Caco-2 (cell line): ENCODE data around the gene ZNF410. TPM values are rescaled to one million over a fixed set of nuclear protein-coding genes. Genes with fewer than 3 reads are reported as not detected.

Source experiments
- BruUV-seq: library from RNA; stranded (reverse); fragments of 400-500 nt; replicated peaks from 2 replicates; lab custom pipeline; 2021; lab: Mats Ljungman, UMichigan
- CTCF ChIA-PET: fragments of 300-600 bp; sonication (Branson Sonifier 250); formaldehyde crosslinking; loops from one replicate; lab custom pipeline; 2022; ENCODE audit warnings: antibody characterized with exemption; lab: Charles Lee
- POLR2A ChIA-PET: fragments of 300-600 bp; sonication (Branson Sonifier 250); formaldehyde crosslinking; loops from one replicate; lab custom pipeline; 2022; ENCODE audit warnings: antibody characterized with exemption; lab: Charles Lee
- DNase-seq, 2 experiments: peaks; one replicate each; pipeline versions ENCODE4 v3.0.0 to v3.0.0-alpha.2; 2020 to 2022
- H3K27me3 ChIP-seq: replicated peaks from 2 replicates; pipeline ENCODE4 v1.6.0; 2011; ENCODE audit warnings: low read length; ENCODE audit not compliant: control insufficient read depth, insufficient read depth
- H3K36me3 ChIP-seq: 2 replicates; pipeline ENCODE4 v1.5.1; 2011; ENCODE audit warnings: low read length; ENCODE audit not compliant: control insufficient read depth, insufficient read depth
- H3K4me1 ChIP-seq: fragments of 250-450 bp; sonication (Bioruptor Pico); 2 replicates; pipeline ENCODE4 v1.5.1; 2020; ENCODE audit warnings: mild to moderate bottlenecking
- H3K4me3 ChIP-seq: 2 replicates; pipeline ENCODE4 v1.5.1; 2011; ENCODE audit warnings: low read depth, mild to moderate bottlenecking, control low read depth, low read length
- H3K9me3 ChIP-seq: fragments of 250-450 bp; sonication (Bioruptor Pico); 2 replicates; pipeline ENCODE4 v1.5.1; 2020; ENCODE audit warnings: mild to moderate bottlenecking, moderate library complexity
- H3K27ac Mint-ChIP-seq: one replicate; pipeline ENCODE4 v1.8.0; 2022; ENCODE audit warnings: mixed read lengths; ENCODE audit not compliant: unreplicated experiment
- H3K27me3 Mint-ChIP-seq: one replicate; pipeline ENCODE4 v1.8.0; 2022; ENCODE audit warnings: mixed read lengths; ENCODE audit not compliant: insufficient read depth, unreplicated experiment
- H3K36me3 Mint-ChIP-seq: one replicate; pipeline ENCODE4 v1.8.0; 2022; ENCODE audit warnings: mild to moderate bottlenecking, mixed read lengths; ENCODE audit not compliant: insufficient read depth, unreplicated experiment
- H3K4me1 Mint-ChIP-seq: one replicate; pipeline ENCODE4 v1.8.0; 2022; ENCODE audit warnings: low read depth, mixed read lengths; ENCODE audit not compliant: unreplicated experiment
- H3K4me3 Mint-ChIP-seq: one replicate; pipeline ENCODE4 v1.8.0; 2022; ENCODE audit warnings: mild to moderate bottlenecking, moderate library complexity, mixed read lengths; ENCODE audit not compliant: unreplicated experiment
- H3K9me3 Mint-ChIP-seq: one replicate; pipeline ENCODE4 v1.8.0; 2022; ENCODE audit warnings: mixed read lengths; ENCODE audit not compliant: unreplicated experiment
- CTCF ChIP-seq, 2 experiments: fragments of 200-600 bp in 1 of 2; IDR thresholded peaks; 1 replicate in 1 of 2; 2 replicates in 1 of 2; pipeline versions ENCODE4 v1.5.1 to v1.8.0; 2011 to 2022; ENCODE audit warnings: antibody characterized with exemption in 1 of 2, control low read depth in 1 of 2, inconsistent platforms in 1 of 2, low read depth in 1 of 2, low read length in 1 of 2, mild to moderate bottlenecking in 1 of 2, moderate library complexity in 1 of 2; ENCODE audit not compliant: insufficient read depth in 1 of 2, severe bottlenecking in 1 of 2, unreplicated experiment in 1 of 2
- intact Hi-C: fragments of 100-400 bp; cut with micrococcal nuclease; formaldehyde crosslinking; loops from one replicate; pipeline ENCODE4 v1.10.0; 2022; ENCODE audit not compliant: unreplicated experiment
- total RNA-seq: library from RNA; stranded (reverse); gene quantifications from 2 replicates; pipeline ENCODE4 v1.2.3, GENCODE V29; 2022

The ZNF410 gene
- total RNA-seq, 1 experiment from 2014 or later: 36.8 TPM

GRCh38 chr14:73851000-73851399 lies 35.7 kb upstream of the ZNF410 start:
- Histone ChIP-seq H3K36me3 (no peaks in the 10 kb centered on the region), H3K4me1 (peaks cover 18% of the 10 kb centered on the region), H3K4me3 (peak overlapping the region; percentile 56), H3K27me3 (no peaks in the 10 kb centered on the region), H3K9me3 (no peaks in the 10 kb centered on the region)
- ChIA-PET CTCF (interaction anchor here (0.9 to 2.5 kb wide), 8 partner anchors 10 to 122 kb away, joined by 3 to 12 read pairs (median 4); no protein-coding TSS in a partner anchor), POLR2A (interaction anchor here (0.6 to 2.5 kb wide), 12 partner anchors 12 to 106 kb away, joined by 3 to 26 read pairs (median 10); partner anchors contain the start of genes COQ6, FAM161B and ZNF410)
- H3K27me3 Mint-ChIP-seq: no peaks in the 10 kb centered on the region
- H3K4me1 Mint-ChIP-seq: no peaks in the 10 kb centered on the region
- no peak for TF ChIP-seq CTCF (IDR thresholded peaks at IDR 0.05; ENCODE audit: insufficient read depth in 1 of 2, low read depth in 1 of 2, low read length in 1 of 2, severe bottlenecking in 1 of 2, unreplicated experiment in 1 of 2)
- H3K36me3 Mint-ChIP-seq: peaks cover 30% of the 10 kb centered on the region
- no peaks in the 10 kb centered on the region for H3K9me3 Mint-ChIP-seq
- H3K4me3 Mint-ChIP-seq: peak overlapping the region; percentile 94
- intact Hi-C loops: loop anchor here (1.0 to 2.0 kb wide), 2 partner anchors 13 to 54 kb away; no protein-coding TSS in a partner anchor
- H3K27ac Mint-ChIP-seq: peak overlapping the region; percentile 99
- DNase-seq: peak in 1 of 2 experiments; percentile 28
- BruUV-seq: TSS peak; percentile 92

- ChIA-PET POLR2A (interaction anchor here (0.7 to 2.5 kb wide), 12 partner anchors 10 to 221 kb away, joined by 3 to 26 read pairs (median 8); partner anchors contain the start of genes COQ6, FAM161B and ZNF410), CTCF (interaction anchor here (0.7 to 2.5 kb wide), 9 partner anchors 9 to 123 kb away, joined by 3 to 12 read pairs (median 4); no protein-coding TSS in a partner anchor)
- peaks cover 30% of the 10 kb centered on the region for H3K36me3 Mint-ChIP-seq
- peak within 1 kb of the TSS; percentile 99 for H3K27ac Mint-ChIP-seq
- Histone ChIP-seq H3K36me3 (no peaks in the 10 kb centered on the region), H3K4me3 (peak within 1 kb of the TSS; percentile 56), H3K9me3 (no peaks in the 10 kb centered on the region), H3K27me3 (no peaks in the 10 kb centered on the region), H3K4me1 (peaks cover 18% of the 10 kb centered on the region)
- no peaks in the 10 kb centered on the region for H3K9me3 Mint-ChIP-seq
- BruUV-seq: TSS peak; percentile 86
- no peaks in the 10 kb centered on the region for H3K27me3 Mint-ChIP-seq
- H3K4me3 Mint-ChIP-seq: peak within 1 kb of the TSS; percentile 94
- peak in 1 of 2 experiments; percentile 14 for TF ChIP-seq CTCF (IDR thresholded peaks at IDR 0.05; ENCODE audit: insufficient read depth in 1 of 2, low read depth in 1 of 2, low read length in 1 of 2, severe bottlenecking in 1 of 2, unreplicated experiment in 1 of 2)
- H3K4me1 Mint-ChIP-seq: no peaks in the 10 kb centered on the region
- peak; percentile 99 for DNase-seq
- intact Hi-C loops: loop anchor here (1.0 to 2.0 kb wide), 3 partner anchors 13 to 55 kb away; partner anchors contain the start of gene ZNF410
Measured at GRCh38 chr14:73851567-73852382, 34.9 kb upstream of the ZNF410 start, which contains the start of gene PTGR2. PTGR2 (plus strand) TSS chr14:73851831; CDS start chr14:73858863, 7,032 bp downstream.

GRCh38 chr14:73859145-73859544 lies 27.5 kb upstream of the ZNF410 start:
- Mint-ChIP-seq H3K4me3 (no peak overlapping the region), H3K27me3 (no peaks in the 10 kb centered on the region), H3K9me3 (no peaks in the 10 kb centered on the region), H3K4me1 (no peaks in the 10 kb centered on the region), H3K36me3 (peaks cover 34% of the 10 kb centered on the region), H3K27ac (no peak overlapping the region)
- POLR2A ChIA-PET: no interaction called here
- H3K4me1 ChIP-seq: no peaks in the 10 kb centered on the region
- no TSS peak for BruUV-seq
- intact Hi-C loops: no loop called here
- H3K36me3 ChIP-seq: no peaks in the 10 kb centered on the region; the same call in 1 of the 2 replicates
- no peak overlapping the region for H3K4me3 ChIP-seq
- CTCF ChIA-PET: no interaction called here
- no peaks in the 10 kb centered on the region for H3K9me3 ChIP-seq
- no peaks in the 10 kb centered on the region for H3K27me3 ChIP-seq
- TF ChIP-seq CTCF (IDR thresholded peaks at IDR 0.05; ENCODE audit: insufficient read depth in 1 of 2, low read depth in 1 of 2, low read length in 1 of 2, severe bottlenecking in 1 of 2, unreplicated experiment in 1 of 2): no peak
- no peak for DNase-seq
